Coronary artery (tissue), 2 donors: ENCODE measurements around the gene TMEM18.

ENCODE experiments used
- DNase-seq: peaks from one replicate; pipeline ENCODE4 v3.0.0-alpha.2; 2017; ENCODE audit warnings: low spot score
- H3K27ac ChIP-seq, 2 donors: fragments of 200-600 bp; sonication (generic); one replicate each; pipeline ENCODE4 v1.5.1; 2016 to 2019
- H3K4me3 ChIP-seq: fragments of 200-600 bp; sonication (generic); 2 replicates; pipeline ENCODE4 v1.5.1; 2016; ENCODE audit warnings: mild to moderate bottlenecking, moderate library complexity
- TF ChIP-seq, protein P1 (sequence below): fragments of 200-600 bp; sonication (generic); IDR thresholded peaks from one replicate; pipeline ENCODE4 v1.5.1; 2019; ENCODE audit warnings: antibody characterized with exemption

TMEM18 gene

DNA sequence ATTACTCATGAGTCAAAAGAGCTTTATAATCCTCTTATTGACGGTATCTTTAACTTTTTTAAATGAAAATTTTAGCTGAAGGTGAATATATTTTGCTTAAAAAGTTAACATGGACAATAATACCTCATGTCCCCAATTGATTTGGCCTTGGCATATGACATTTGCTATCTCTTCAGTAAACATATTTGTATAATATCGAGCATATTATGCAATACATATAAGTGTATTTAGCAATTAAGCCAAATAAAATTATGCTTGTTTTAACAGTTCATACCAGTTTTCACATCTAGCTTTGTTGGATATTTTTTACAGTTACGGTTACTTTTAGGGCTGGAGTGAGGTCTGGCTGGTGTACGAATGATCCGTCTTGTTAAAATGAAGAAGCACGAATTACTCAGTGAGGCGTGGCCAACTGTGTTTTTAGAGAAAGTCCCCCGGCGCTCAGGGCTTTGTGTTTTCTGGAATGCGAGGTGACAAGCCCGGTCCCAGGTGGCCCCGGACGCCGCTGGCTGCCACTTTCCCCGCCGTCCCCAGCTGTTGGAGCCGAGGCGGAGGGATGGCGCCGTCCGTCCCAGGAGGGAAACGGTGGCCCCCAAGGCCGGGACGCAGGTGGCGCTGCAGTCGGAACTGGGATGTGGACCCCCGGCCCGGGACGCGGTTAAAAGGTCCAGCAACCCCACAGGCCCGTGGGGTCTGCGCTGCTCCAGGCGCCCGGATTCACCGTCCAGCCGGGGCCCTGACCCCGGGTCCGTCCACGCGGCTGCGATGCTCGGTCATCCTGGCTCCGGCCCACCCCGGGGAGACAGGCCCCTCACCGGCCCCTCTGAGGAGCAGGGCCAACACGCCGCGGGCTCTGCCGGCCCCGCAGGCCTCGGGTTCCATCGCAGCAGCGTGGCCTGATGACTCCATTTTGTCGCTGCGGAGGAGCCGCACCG lies 41.3 kb downstream of the TMEM18 start:
- TF ChIP-seq, protein P1, sequence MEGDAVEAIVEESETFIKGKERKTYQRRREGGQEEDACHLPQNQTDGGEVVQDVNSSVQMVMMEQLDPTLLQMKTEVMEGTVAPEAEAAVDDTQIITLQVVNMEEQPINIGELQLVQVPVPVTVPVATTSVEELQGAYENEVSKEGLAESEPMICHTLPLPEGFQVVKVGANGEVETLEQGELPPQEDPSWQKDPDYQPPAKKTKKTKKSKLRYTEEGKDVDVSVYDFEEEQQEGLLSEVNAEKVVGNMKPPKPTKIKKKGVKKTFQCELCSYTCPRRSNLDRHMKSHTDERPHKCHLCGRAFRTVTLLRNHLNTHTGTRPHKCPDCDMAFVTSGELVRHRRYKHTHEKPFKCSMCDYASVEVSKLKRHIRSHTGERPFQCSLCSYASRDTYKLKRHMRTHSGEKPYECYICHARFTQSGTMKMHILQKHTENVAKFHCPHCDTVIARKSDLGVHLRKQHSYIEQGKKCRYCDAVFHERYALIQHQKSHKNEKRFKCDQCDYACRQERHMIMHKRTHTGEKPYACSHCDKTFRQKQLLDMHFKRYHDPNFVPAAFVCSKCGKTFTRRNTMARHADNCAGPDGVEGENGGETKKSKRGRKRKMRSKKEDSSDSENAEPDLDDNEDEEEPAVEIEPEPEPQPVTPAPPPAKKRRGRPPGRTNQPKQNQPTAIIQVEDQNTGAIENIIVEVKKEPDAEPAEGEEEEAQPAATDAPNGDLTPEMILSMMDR, result no peak
- DNase-seq, result no peak
- H3K27ac ChIP-seq, result no peak overlapping the region
- H3K4me3 ChIP-seq, result peak overlapping the region; percentile 59

GRCh38 chr2:634636-635388 lies 42.4 kb downstream of the TMEM18 start:
- H3K27ac ChIP-seq, result no peak overlapping the region
- TF ChIP-seq, protein P1, result no peak
- H3K4me3 ChIP-seq, result no peak overlapping the region
- peak; percentile 56 for DNase-seq

GRCh38 chr2:634041-634440 lies 43.2 kb downstream of the TMEM18 start:
- TF ChIP-seq, protein P1, result no peak
- no peak overlapping the region for H3K27ac ChIP-seq
- H3K4me3 ChIP-seq, result no peak overlapping the region
- DNase-seq, result peak; percentile 66

GRCh38 chr2:633371-633770 lies 43.8 kb downstream of the TMEM18 start:
- TF ChIP-seq, protein P1, result no peak
- Histone ChIP-seq H3K27ac (no peak overlapping the region), H3K4me3 (no peak overlapping the region)
- no peak for DNase-seq

- DNase-seq, result no peak
- no peak overlapping the region for H3K27ac ChIP-seq
- TF ChIP-seq, protein P1, result no peak
Observed at GRCh38 chr2:632471-632870, 44.7 kb downstream of the TMEM18 start.

DNA sequence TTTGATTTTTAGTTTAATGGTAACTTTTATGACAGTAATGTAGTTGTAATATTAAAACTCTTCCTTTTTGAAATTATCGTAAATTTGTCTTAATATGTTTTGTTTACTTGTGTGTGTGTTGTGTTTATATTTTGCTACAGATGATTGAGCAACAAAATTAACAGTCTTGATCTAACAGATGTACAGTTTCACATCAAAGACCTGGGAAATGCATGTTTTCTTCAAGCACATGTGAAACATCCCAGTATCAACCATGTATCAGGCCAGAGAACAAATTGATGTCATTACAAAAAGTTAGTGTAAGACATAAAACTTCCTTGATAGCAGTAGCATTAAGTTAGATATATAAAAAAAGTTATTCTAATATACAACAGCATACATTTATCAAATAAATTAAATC lies 45.5 kb downstream of the TMEM18 start:
- Histone ChIP-seq H3K27ac (no peak overlapping the region), H3K4me3 (no peak overlapping the region)
- no peak for DNase-seq
- TF ChIP-seq, protein P1, result no peak

More at GRCh38 chr2:632471-632870, 44.7 kb downstream of the TMEM18 start:
- no peak overlapping the region for H3K4me3 ChIP-seq
